ENCODE results near the gene LDLRAD4. TPM values are rescaled to one million over a fixed set of nuclear protein-coding genes. Genes with fewer than 3 reads are reported as not detected.

The LDLRAD4 gene
- total RNA-seq, 1 experiment from 2014 or later: 3.6 TPM

DNA sequence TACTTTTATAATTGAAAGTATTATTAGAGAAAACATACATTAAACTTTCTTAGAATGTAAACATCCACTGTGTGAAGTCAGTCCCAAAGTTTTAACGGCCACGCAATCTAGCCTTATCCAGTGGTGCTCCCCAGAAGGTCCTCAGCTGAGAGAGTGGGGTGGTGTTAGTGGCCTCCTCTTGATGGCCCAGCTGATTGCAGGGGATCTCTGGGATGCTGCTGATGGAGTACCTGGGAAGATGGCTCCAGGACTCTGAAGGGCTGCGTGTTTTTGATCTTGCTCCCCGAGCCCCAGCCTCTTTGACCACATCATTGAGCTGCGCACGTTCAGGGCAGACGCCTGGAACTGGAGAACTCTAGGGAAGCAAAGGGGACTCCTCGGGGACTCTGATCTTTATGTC lies 326.4 kb downstream of the LDLRAD4 start:
- Histone ChIP-seq H3K36me3 (ENCODE audit: insufficient read depth, low read length, poor library complexity, severe bottlenecking) (no peaks in the 10 kb centered on the region), H3K27ac (ENCODE audit: low read depth, low read length, poor library complexity, severe bottlenecking) (no peak overlapping the region), H3K27me3 (replicated peaks; ENCODE audit: insufficient read depth, low read depth, low read length, poor library complexity) (no peaks in the 10 kb centered on the region), H3K4me3 (ENCODE audit: low read depth, low read length, poor library complexity, severe bottlenecking) (no peak overlapping the region), H3K9me3 (ENCODE audit: low read depth, low read length, poor library complexity, severe bottlenecking) (no peaks in the 10 kb centered on the region), H3K4me1 (ENCODE audit: insufficient read depth, low read length, poor library complexity, severe bottlenecking) (peaks cover 31% of the 10 kb centered on the region)
- intact Hi-C loops (cut with micrococcal nuclease; ENCODE audit: unreplicated experiment): loop anchor here (10.0 kb wide), 1 partner anchor 100 kb away; no protein-coding TSS in a partner anchor
- POLR2A ChIA-PET (ENCODE audit: low non-redundant PET): no interaction called here
- no peak for DNase-seq (ENCODE audit: low spot score)
- no TSS peak for BruUV-seq (replicated peaks)
- CTCF ChIA-PET: no interaction called here
- TF ChIP-seq EZH2 (IDR thresholded peaks at IDR 0.05; ENCODE audit: borderline replicate concordance, low read depth, low read length, poor library complexity, severe bottlenecking): no peak
- TF ChIP-seq, protein P1, sequence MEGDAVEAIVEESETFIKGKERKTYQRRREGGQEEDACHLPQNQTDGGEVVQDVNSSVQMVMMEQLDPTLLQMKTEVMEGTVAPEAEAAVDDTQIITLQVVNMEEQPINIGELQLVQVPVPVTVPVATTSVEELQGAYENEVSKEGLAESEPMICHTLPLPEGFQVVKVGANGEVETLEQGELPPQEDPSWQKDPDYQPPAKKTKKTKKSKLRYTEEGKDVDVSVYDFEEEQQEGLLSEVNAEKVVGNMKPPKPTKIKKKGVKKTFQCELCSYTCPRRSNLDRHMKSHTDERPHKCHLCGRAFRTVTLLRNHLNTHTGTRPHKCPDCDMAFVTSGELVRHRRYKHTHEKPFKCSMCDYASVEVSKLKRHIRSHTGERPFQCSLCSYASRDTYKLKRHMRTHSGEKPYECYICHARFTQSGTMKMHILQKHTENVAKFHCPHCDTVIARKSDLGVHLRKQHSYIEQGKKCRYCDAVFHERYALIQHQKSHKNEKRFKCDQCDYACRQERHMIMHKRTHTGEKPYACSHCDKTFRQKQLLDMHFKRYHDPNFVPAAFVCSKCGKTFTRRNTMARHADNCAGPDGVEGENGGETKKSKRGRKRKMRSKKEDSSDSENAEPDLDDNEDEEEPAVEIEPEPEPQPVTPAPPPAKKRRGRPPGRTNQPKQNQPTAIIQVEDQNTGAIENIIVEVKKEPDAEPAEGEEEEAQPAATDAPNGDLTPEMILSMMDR (conservative IDR thresholded peaks at IDR 0.05; ENCODE audit: low read depth, low read length): no peak

DNA sequence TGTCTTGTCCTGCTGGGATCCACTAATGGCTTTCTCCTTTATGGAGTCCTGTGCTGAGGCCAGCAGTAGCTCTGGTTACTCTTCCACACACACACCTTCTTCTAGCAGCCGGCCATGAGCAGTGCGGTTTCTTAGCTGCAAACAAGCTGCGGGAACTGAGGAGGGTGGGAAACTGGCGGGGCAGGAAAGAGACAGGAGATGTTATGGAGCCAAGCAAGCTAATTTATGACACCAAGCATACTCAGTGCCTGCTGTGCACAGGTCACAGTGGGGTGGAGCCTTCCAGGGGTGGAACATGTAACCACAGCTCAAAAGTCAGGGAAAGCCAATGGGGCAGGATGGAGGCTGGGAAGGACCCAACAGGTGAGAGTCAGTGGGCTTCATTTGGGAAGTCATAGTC lies 327.0 kb downstream of the LDLRAD4 start:
- CTCF ChIA-PET: no interaction called here
- Histone ChIP-seq H3K27me3 (replicated peaks; ENCODE audit: insufficient read depth, low read depth, low read length, poor library complexity) (no peaks in the 10 kb centered on the region), H3K4me3 (ENCODE audit: low read depth, low read length, poor library complexity, severe bottlenecking) (no peak overlapping the region), H3K36me3 (ENCODE audit: insufficient read depth, low read length, poor library complexity, severe bottlenecking) (no peaks in the 10 kb centered on the region), H3K9me3 (ENCODE audit: low read depth, low read length, poor library complexity, severe bottlenecking) (no peaks in the 10 kb centered on the region), H3K27ac (ENCODE audit: low read depth, low read length, poor library complexity, severe bottlenecking) (no peak overlapping the region), H3K4me1 (ENCODE audit: insufficient read depth, low read length, poor library complexity, severe bottlenecking) (peaks cover 29% of the 10 kb centered on the region)
- POLR2A ChIA-PET (ENCODE audit: low non-redundant PET): no interaction called here
- intact Hi-C loops (cut with micrococcal nuclease; ENCODE audit: unreplicated experiment): loop anchor here (10.0 kb wide), 1 partner anchor 101 kb away; no protein-coding TSS in a partner anchor
- no peak for TF ChIP-seq EZH2 (IDR thresholded peaks at IDR 0.05; ENCODE audit: borderline replicate concordance, low read depth, low read length, poor library complexity, severe bottlenecking)
- TF ChIP-seq, protein P1 (conservative IDR thresholded peaks at IDR 0.05; ENCODE audit: low read depth, low read length): no peak
- BruUV-seq (replicated peaks): no TSS peak
- DNase-seq (ENCODE audit: low spot score): no peak

DNA sequence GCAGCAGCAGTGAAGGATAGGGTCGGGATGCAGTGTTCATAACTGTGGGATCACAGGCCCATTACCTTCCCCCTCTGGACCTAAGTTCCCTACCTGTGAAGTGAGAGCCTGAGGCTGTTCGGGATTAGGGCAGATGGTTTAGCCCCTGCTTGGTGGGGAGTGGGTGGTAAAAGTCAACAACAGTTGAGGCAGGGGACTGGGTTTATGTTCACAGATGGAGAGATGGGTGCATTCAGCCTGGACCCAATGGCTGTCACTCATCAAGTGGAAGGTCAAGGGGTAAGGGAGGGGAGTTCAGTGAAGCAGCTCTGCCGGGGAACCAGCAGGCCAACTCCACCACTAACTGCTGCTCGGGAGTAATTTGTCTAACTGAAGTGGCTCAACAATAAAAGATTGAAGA lies 327.4 kb downstream of the LDLRAD4 start:
- Histone ChIP-seq H3K27me3 (replicated peaks; ENCODE audit: insufficient read depth, low read depth, low read length, poor library complexity) (no peaks in the 10 kb centered on the region), H3K9me3 (ENCODE audit: low read depth, low read length, poor library complexity, severe bottlenecking) (no peaks in the 10 kb centered on the region), H3K36me3 (ENCODE audit: insufficient read depth, low read length, poor library complexity, severe bottlenecking) (no peaks in the 10 kb centered on the region), H3K4me3 (ENCODE audit: low read depth, low read length, poor library complexity, severe bottlenecking) (no peak overlapping the region), H3K27ac (ENCODE audit: low read depth, low read length, poor library complexity, severe bottlenecking) (no peak overlapping the region), H3K4me1 (ENCODE audit: insufficient read depth, low read length, poor library complexity, severe bottlenecking) (peaks cover 24% of the 10 kb centered on the region)
- CTCF ChIA-PET: no interaction called here
- TF ChIP-seq, protein P1 (conservative IDR thresholded peaks at IDR 0.05; ENCODE audit: low read depth, low read length): no peak
- no peak for TF ChIP-seq EZH2 (IDR thresholded peaks at IDR 0.05; ENCODE audit: borderline replicate concordance, low read depth, low read length, poor library complexity, severe bottlenecking)
- POLR2A ChIA-PET (ENCODE audit: low non-redundant PET): no interaction called here
- intact Hi-C loops (cut with micrococcal nuclease; ENCODE audit: unreplicated experiment): loop anchor here (10.0 kb wide), 1 partner anchor 101 kb away; no protein-coding TSS in a partner anchor
- no peak for DNase-seq (ENCODE audit: low spot score)
- no TSS peak for BruUV-seq (replicated peaks)

Data from A673 (cell line).